ENCODE results near the gene LDLRAD2. TPM values are rescaled to one million over a fixed set of nuclear protein-coding genes. Genes with fewer than 3 reads are reported as not detected.

Gene LDLRAD2
- total RNA-seq, 1 experiment from 2014 or later: not detected

DNA sequence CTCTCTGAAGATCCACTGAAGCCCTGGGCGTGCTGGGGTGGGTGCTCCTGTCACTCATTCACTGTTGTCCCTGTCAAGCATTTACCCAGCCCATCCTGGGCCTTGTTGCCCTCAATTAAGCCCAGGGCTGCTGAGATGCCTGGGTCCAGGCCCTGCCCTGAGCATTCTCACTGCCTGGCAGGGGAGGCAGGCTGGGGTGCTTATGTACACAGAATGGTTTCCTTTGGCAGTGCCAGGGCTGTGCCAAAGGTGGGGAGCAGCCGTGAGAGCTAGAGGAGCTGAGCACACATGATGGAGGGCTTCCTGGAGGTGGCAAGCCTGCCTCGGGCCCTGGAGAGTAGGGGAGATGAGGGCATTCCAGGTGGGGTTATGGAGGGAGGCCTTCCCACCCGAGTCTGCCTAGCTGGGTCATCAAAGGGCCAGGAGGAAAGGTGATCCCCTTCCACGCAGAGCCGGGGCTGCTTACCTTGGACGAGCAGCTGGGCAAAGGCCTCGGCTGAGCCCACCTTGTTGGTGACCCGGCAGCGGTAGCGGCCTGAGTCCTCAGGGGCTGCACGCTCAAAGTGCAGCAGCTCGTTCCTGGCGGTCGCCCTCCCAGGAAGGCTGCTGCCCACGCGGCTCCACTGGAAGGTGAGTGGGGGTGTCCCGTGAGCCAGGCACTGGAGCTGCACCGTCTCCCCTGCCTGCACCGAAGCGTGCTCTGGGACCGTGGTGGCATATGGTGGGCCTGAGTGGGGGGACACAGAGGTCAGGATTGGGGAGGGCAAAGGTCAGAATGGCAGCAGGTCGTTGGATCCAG is 26.5 kb downstream of the LDLRAD2 start:
- Mint-ChIP-seq H3K27me3 (ENCODE audit: insufficient read depth, unreplicated experiment) (no peaks in the 10 kb centered on the region), H3K36me3 (ENCODE audit: insufficient read depth, unreplicated experiment) (peaks cover 88% of the 10 kb centered on the region), H3K4me1 (ENCODE audit: insufficient read depth, unreplicated experiment) (no peaks in the 10 kb centered on the region), H3K27ac (ENCODE audit: low read depth, unreplicated experiment) (no peak overlapping the region), H3K9me3 (ENCODE audit: unreplicated experiment) (peaks cover 14% of the 10 kb centered on the region), H3K4me3 (ENCODE audit: unreplicated experiment) (no peak overlapping the region)
- no TSS peak for BruUV-seq (replicated peaks)
- DNase-seq (ENCODE audit: unreplicated experiment): no peak
- intact Hi-C loops (cut with micrococcal nuclease): no loop called here
- ChIA-PET CTCF (no interaction called here), POLR2A (no interaction called here)
- TF ChIP-seq, protein P1, sequence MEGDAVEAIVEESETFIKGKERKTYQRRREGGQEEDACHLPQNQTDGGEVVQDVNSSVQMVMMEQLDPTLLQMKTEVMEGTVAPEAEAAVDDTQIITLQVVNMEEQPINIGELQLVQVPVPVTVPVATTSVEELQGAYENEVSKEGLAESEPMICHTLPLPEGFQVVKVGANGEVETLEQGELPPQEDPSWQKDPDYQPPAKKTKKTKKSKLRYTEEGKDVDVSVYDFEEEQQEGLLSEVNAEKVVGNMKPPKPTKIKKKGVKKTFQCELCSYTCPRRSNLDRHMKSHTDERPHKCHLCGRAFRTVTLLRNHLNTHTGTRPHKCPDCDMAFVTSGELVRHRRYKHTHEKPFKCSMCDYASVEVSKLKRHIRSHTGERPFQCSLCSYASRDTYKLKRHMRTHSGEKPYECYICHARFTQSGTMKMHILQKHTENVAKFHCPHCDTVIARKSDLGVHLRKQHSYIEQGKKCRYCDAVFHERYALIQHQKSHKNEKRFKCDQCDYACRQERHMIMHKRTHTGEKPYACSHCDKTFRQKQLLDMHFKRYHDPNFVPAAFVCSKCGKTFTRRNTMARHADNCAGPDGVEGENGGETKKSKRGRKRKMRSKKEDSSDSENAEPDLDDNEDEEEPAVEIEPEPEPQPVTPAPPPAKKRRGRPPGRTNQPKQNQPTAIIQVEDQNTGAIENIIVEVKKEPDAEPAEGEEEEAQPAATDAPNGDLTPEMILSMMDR (IDR thresholded peaks at IDR 0.05; ENCODE audit: unreplicated experiment): no peak

DNA sequence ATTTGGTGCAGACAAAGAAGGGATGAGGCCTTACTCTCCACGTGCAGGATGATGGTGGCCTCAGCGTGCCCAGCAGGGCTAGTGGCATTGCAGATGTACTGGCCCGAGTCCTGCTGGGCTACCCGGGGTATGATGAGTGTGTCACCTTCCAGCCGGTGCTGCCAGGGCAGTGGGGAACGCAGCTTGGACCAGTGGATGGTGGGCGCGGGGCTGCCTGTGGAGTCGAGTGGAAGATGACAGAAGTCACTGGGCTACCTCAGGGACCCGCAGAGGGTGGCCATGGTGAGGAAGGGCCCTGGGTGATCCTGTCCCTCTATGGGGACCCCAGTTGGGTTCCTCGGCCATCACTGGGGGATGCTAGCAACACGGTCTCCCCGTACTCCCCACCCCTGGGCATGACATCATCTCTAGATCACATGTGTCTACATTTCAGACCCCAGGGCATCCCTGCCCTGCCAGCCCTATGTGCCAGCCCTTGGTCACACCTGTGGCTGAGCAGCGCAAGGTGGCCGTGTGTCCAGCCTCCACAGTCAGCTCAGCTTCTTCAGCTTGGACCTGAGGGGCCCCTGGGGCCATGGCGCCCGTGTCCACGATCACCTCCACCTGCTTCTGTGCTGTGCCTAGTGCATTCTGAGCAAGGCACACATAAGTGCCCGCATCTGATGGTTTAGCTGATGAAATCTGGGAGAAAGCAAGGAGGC is 27.4 kb downstream of the LDLRAD2 start:
- H3K9me3 Mint-ChIP-seq (ENCODE audit: unreplicated experiment): peaks cover 9% of the 10 kb centered on the region
- H3K4me1 Mint-ChIP-seq (ENCODE audit: insufficient read depth, unreplicated experiment): no peaks in the 10 kb centered on the region
- BruUV-seq (replicated peaks): no TSS peak
- ChIA-PET CTCF (interaction anchor here (0.6 to 1.0 kb wide), 2 partner anchors 23 to 130 kb away, joined by 3 to 5 read pairs; no protein-coding TSS in a partner anchor), POLR2A (no interaction called here)
- intact Hi-C loops (cut with micrococcal nuclease): no loop called here
- TF ChIP-seq, protein P1 (IDR thresholded peaks at IDR 0.05; ENCODE audit: unreplicated experiment): no peak
- H3K4me3 Mint-ChIP-seq (ENCODE audit: unreplicated experiment): no peak overlapping the region
- H3K27ac Mint-ChIP-seq (ENCODE audit: low read depth, unreplicated experiment): no peak overlapping the region
- H3K27me3 Mint-ChIP-seq (ENCODE audit: insufficient read depth, unreplicated experiment): no peaks in the 10 kb centered on the region
- H3K36me3 Mint-ChIP-seq (ENCODE audit: insufficient read depth, unreplicated experiment): peaks cover 82% of the 10 kb centered on the region
- no peak for DNase-seq (ENCODE audit: unreplicated experiment)

DNA sequence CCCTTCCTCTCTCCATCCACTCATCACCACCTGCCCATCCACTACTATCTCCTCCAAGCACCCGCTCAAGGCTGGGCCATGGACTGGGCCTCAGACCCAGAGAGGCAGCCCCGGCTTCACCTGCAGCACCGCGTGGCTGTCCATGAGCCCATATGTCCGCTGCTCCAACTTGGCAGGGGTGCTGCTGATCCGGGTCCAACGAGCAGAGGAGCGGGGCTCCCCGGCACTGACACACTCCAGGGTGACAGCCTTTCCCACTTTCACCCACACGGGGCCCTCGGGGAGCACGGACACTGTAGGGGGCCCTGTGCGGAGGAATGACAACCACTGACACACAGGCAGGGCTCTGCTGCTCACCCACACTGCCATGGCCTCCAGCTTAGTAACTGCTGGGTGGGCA is 28.9 kb downstream of the LDLRAD2 start:
- H3K27ac Mint-ChIP-seq (ENCODE audit: low read depth, unreplicated experiment): no peak overlapping the region
- TF ChIP-seq, protein P1 (IDR thresholded peaks at IDR 0.05; ENCODE audit: unreplicated experiment): no peak
- no peaks in the 10 kb centered on the region for H3K4me1 Mint-ChIP-seq (ENCODE audit: insufficient read depth, unreplicated experiment)
- H3K4me3 Mint-ChIP-seq (ENCODE audit: unreplicated experiment): no peak overlapping the region
- intact Hi-C loops (cut with micrococcal nuclease): no loop called here
- H3K36me3 Mint-ChIP-seq (ENCODE audit: insufficient read depth, unreplicated experiment): peaks cover 75% of the 10 kb centered on the region
- no peaks in the 10 kb centered on the region for H3K9me3 Mint-ChIP-seq (ENCODE audit: unreplicated experiment)
- POLR2A ChIA-PET: no interaction called here
- CTCF ChIA-PET: interaction anchor here (0.7 kb wide), 1 partner anchor 807 kb away, joined by 3 read pairs; no protein-coding TSS in a partner anchor
- no TSS peak for BruUV-seq (replicated peaks)
- H3K27me3 Mint-ChIP-seq (ENCODE audit: insufficient read depth, unreplicated experiment): no peaks in the 10 kb centered on the region
- DNase-seq (ENCODE audit: unreplicated experiment): no peak

DNA sequence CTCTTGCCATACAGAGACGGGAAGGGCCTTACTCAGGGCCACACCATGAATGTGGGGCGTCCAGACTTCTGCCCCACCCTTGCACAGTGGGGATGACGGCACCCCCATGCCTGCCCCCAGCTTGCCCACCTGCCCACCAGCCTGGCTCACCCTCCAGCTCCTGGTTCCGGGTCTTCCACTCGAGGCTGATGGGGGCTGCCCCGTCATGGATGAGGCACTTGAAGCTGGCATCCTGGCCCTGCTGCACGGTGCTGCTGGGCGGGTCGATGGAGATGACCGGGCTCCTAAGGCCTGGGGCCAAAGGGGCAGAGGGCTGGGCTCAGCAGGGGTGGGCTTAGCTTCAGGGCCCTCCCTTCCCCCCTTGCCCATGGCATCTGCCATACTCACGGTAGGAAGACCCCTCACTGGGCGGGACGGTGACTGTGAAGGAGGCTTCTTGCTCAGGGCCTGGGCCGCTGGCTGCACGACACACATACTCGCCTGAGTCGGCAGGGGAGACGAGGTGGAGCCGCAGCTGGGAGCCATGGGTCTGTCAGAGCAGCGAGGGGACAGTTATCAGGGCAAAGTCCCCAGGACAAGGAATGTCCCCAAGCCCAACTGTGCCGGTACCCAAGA is 29.9 kb downstream of the LDLRAD2 start:
- TF ChIP-seq, protein P1 (IDR thresholded peaks at IDR 0.05; ENCODE audit: unreplicated experiment): no peak
- BruUV-seq (replicated peaks): no TSS peak
- H3K9me3 Mint-ChIP-seq (ENCODE audit: unreplicated experiment): no peaks in the 10 kb centered on the region
- no peaks in the 10 kb centered on the region for H3K4me1 Mint-ChIP-seq (ENCODE audit: insufficient read depth, unreplicated experiment)
- intact Hi-C loops (cut with micrococcal nuclease): no loop called here
- peaks cover 75% of the 10 kb centered on the region for H3K36me3 Mint-ChIP-seq (ENCODE audit: insufficient read depth, unreplicated experiment)
- H3K4me3 Mint-ChIP-seq (ENCODE audit: unreplicated experiment): no peak overlapping the region
- ChIA-PET POLR2A (no interaction called here), CTCF (no interaction called here)
- DNase-seq (ENCODE audit: unreplicated experiment): no peak
- no peak overlapping the region for H3K27ac Mint-ChIP-seq (ENCODE audit: low read depth, unreplicated experiment)
- no peaks in the 10 kb centered on the region for H3K27me3 Mint-ChIP-seq (ENCODE audit: insufficient read depth, unreplicated experiment)
